ENCODE measurements around the gene DLGAP1.

Gene DLGAP1

GRCh38 chr18:4172196-4173100 lies 282.7 kb downstream of the DLGAP1 start:
- H3K18ac ChIP-seq (ENCODE audit: low read length), result no peak overlapping the region
- no peaks in the 10 kb centered on the region for H3K27me3 ChIP-seq (ENCODE audit: control insufficient read depth in 3 of 3, insufficient read depth in 3 of 3, low read depth in 1 of 3, low read length in 3 of 3)
- H3K4me2 ChIP-seq (ENCODE audit: insufficient read depth, low read length, poor library complexity, severe bottlenecking), result no peak overlapping the region
- no peak overlapping the region for H3K23ac ChIP-seq (ENCODE audit: low read depth, low read length, poor library complexity)
- H3K4me3 ChIP-seq (ENCODE audit: low read length in 2 of 2), result no peak overlapping the region
- no peak overlapping the region for H3K14ac ChIP-seq (ENCODE audit: low read length)
- no peak overlapping the region for H3K4ac ChIP-seq (ENCODE audit: low read length)
- WGBS, 2 donors (ENCODE audit: extremely low coverage in 2 of 2, insufficient read length in 2 of 2, insufficient replicate concordance in 1 of 2), result no CpG with 5 or more reads among the region's 6 CpGs
- H3K9ac ChIP-seq (ENCODE audit: low read depth, low read length, poor library complexity), result no peak overlapping the region
- no peak overlapping the region for H2BK5ac ChIP-seq (ENCODE audit: low read length)
- H2BK120ac ChIP-seq (ENCODE audit: low read depth, low read length), result no peak overlapping the region
- no peak for DNase-seq (ENCODE audit: low spot score)
- H4K8ac ChIP-seq (ENCODE audit: low read depth, low read length), result no peak overlapping the region
- no peak overlapping the region for H3K27ac ChIP-seq (replicated peaks; ENCODE audit: low read length)
- H3K36me3 ChIP-seq (replicated peaks in 1 of 2; ENCODE audit: control insufficient read depth in 2 of 2, insufficient read depth in 2 of 2, low read length in 2 of 2), result no peaks in the 10 kb centered on the region
- H3K4me1 ChIP-seq (ENCODE audit: control insufficient read depth in 2 of 2, insufficient read depth in 1 of 2, low read depth in 1 of 2, low read length in 2 of 2), result no peaks in the 10 kb centered on the region
- no peak overlapping the region for H2BK15ac ChIP-seq (ENCODE audit: low read length)
- H3K9me3 ChIP-seq (replicated peaks in 1 of 2; ENCODE audit: control insufficient read depth in 2 of 2, insufficient read depth in 1 of 2, low read depth in 1 of 2, low read length in 2 of 2), result no peaks in the 10 kb centered on the region
- H2BK12ac ChIP-seq (ENCODE audit: low read length), result no peak overlapping the region
- no peak overlapping the region for H4K91ac ChIP-seq (ENCODE audit: low read depth, low read length, poor library complexity)
- H2AK5ac ChIP-seq (ENCODE audit: low read depth, low read length), result no peak overlapping the region
- no peaks in the 10 kb centered on the region for H3K79me1 ChIP-seq (ENCODE audit: low read depth, low read length)
- H2AFZ ChIP-seq (ENCODE audit: low read length), result no peak overlapping the region

- H2AFZ ChIP-seq (ENCODE audit: low read length), result no peak overlapping the region
- no peak overlapping the region for H3K4me2 ChIP-seq (ENCODE audit: insufficient read depth, low read length, poor library complexity, severe bottlenecking)
- DNase-seq (ENCODE audit: low spot score), result peak; percentile 8
- H3K4me1 ChIP-seq (ENCODE audit: control insufficient read depth in 2 of 2, insufficient read depth in 1 of 2, low read depth in 1 of 2, low read length in 2 of 2), result peaks cover 0 to 5% of the 10 kb centered on the region in 2 donors
- H3K9me3 ChIP-seq (replicated peaks in 1 of 2; ENCODE audit: control insufficient read depth in 2 of 2, insufficient read depth in 1 of 2, low read depth in 1 of 2, low read length in 2 of 2), result peaks cover 0 to 2% of the 10 kb centered on the region in 2 donors
- no peaks in the 10 kb centered on the region for H3K36me3 ChIP-seq (replicated peaks in 1 of 2; ENCODE audit: control insufficient read depth in 2 of 2, insufficient read depth in 2 of 2, low read length in 2 of 2)
- H3K9ac ChIP-seq (ENCODE audit: low read depth, low read length, poor library complexity), result no peak overlapping the region
- no peak overlapping the region for H2BK5ac ChIP-seq (ENCODE audit: low read length)
- H2AK5ac ChIP-seq (ENCODE audit: low read depth, low read length), result no peak overlapping the region
- no peak overlapping the region for H2BK12ac ChIP-seq (ENCODE audit: low read length)
- H3K27ac ChIP-seq (replicated peaks; ENCODE audit: low read length), result no peak overlapping the region
- no peak overlapping the region for H4K8ac ChIP-seq (ENCODE audit: low read depth, low read length)
- no CpG with 5 or more reads among the region's 4 CpGs for WGBS, 2 donors (ENCODE audit: extremely low coverage in 2 of 2, insufficient read length in 2 of 2, insufficient replicate concordance in 1 of 2)
- no peak overlapping the region for H3K14ac ChIP-seq (ENCODE audit: low read length)
- no peak overlapping the region for H3K4me3 ChIP-seq (ENCODE audit: low read length in 2 of 2)
- no peaks in the 10 kb centered on the region for H3K27me3 ChIP-seq (ENCODE audit: control insufficient read depth in 3 of 3, insufficient read depth in 3 of 3, low read depth in 1 of 3, low read length in 3 of 3)
- no peak overlapping the region for H2BK120ac ChIP-seq (ENCODE audit: low read depth, low read length)
- no peak overlapping the region for H3K4ac ChIP-seq (ENCODE audit: low read length)
- H3K23ac ChIP-seq (ENCODE audit: low read depth, low read length, poor library complexity), result no peak overlapping the region
- no peak overlapping the region for H4K91ac ChIP-seq (ENCODE audit: low read depth, low read length, poor library complexity)
- H3K18ac ChIP-seq (ENCODE audit: low read length), result no peak overlapping the region
- no peak overlapping the region for H2BK15ac ChIP-seq (ENCODE audit: low read length)
- no peaks in the 10 kb centered on the region for H3K79me1 ChIP-seq (ENCODE audit: low read depth, low read length)
Measured at GRCh38 chr18:4157352-4157751, 297.8 kb downstream of the DLGAP1 start.

- no peak overlapping the region for H4K8ac ChIP-seq (ENCODE audit: low read depth, low read length)
- no peak overlapping the region for H2BK120ac ChIP-seq (ENCODE audit: low read depth, low read length)
- no peak overlapping the region for H2AK5ac ChIP-seq (ENCODE audit: low read depth, low read length)
- no peak overlapping the region for H2AFZ ChIP-seq (ENCODE audit: low read length)
- no peak overlapping the region for H3K14ac ChIP-seq (ENCODE audit: low read length)
- H3K27me3 ChIP-seq (ENCODE audit: control insufficient read depth in 3 of 3, insufficient read depth in 3 of 3, low read depth in 1 of 3, low read length in 3 of 3), result no peaks in the 10 kb centered on the region
- H3K23ac ChIP-seq (ENCODE audit: low read depth, low read length, poor library complexity), result no peak overlapping the region
- H3K9ac ChIP-seq (ENCODE audit: low read depth, low read length, poor library complexity), result no peak overlapping the region
- no peaks in the 10 kb centered on the region for H3K36me3 ChIP-seq (replicated peaks in 1 of 2; ENCODE audit: control insufficient read depth in 2 of 2, insufficient read depth in 2 of 2, low read length in 2 of 2)
- H2BK5ac ChIP-seq (ENCODE audit: low read length), result no peak overlapping the region
- H3K79me1 ChIP-seq (ENCODE audit: low read depth, low read length), result no peaks in the 10 kb centered on the region
- no peak for DNase-seq (ENCODE audit: low spot score)
- H3K27ac ChIP-seq (replicated peaks; ENCODE audit: low read length), result no peak overlapping the region
- no peak overlapping the region for H3K4ac ChIP-seq (ENCODE audit: low read length)
- peaks cover 0 to 3% of the 10 kb centered on the region in 2 donors for H3K4me1 ChIP-seq (ENCODE audit: control insufficient read depth in 2 of 2, insufficient read depth in 1 of 2, low read depth in 1 of 2, low read length in 2 of 2)
- H2BK12ac ChIP-seq (ENCODE audit: low read length), result no peak overlapping the region
- no peak overlapping the region for H3K18ac ChIP-seq (ENCODE audit: low read length)
- H3K9me3 ChIP-seq (replicated peaks in 1 of 2; ENCODE audit: control insufficient read depth in 2 of 2, insufficient read depth in 1 of 2, low read depth in 1 of 2, low read length in 2 of 2), result no peaks in the 10 kb centered on the region
- H3K4me2 ChIP-seq (ENCODE audit: insufficient read depth, low read length, poor library complexity, severe bottlenecking), result no peak overlapping the region
- no peak overlapping the region for H4K91ac ChIP-seq (ENCODE audit: low read depth, low read length, poor library complexity)
- no peak overlapping the region for H2BK15ac ChIP-seq (ENCODE audit: low read length)
- H3K4me3 ChIP-seq (ENCODE audit: low read length in 2 of 2), result no peak overlapping the region
- WGBS, 2 donors (ENCODE audit: extremely low coverage in 2 of 2, insufficient read length in 2 of 2, insufficient replicate concordance in 1 of 2), result no CpG with 5 or more reads among the region's 1 CpG
Measured at GRCh38 chr18:4146797-4147196, 308.3 kb downstream of the DLGAP1 start.

- Histone ChIP-seq H2AK5ac (ENCODE audit: low read depth, low read length) (no peak overlapping the region), H2BK5ac (ENCODE audit: low read length) (no peak overlapping the region), H3K14ac (ENCODE audit: low read length) (no peak overlapping the region), H3K79me1 (ENCODE audit: low read depth, low read length) (no peaks in the 10 kb centered on the region), H3K36me3 (replicated peaks in 1 of 2; ENCODE audit: control insufficient read depth in 2 of 2, insufficient read depth in 2 of 2, low read length in 2 of 2) (no peaks in the 10 kb centered on the region), H3K4ac (ENCODE audit: low read length) (no peak overlapping the region), H3K27ac (replicated peaks; ENCODE audit: low read length) (no peak overlapping the region), H2BK120ac (ENCODE audit: low read depth, low read length) (no peak overlapping the region), H3K9ac (ENCODE audit: low read depth, low read length, poor library complexity) (no peak overlapping the region), H2AFZ (ENCODE audit: low read length) (no peak overlapping the region), H3K4me3 (ENCODE audit: low read length in 2 of 2) (no peak overlapping the region), H2BK15ac (ENCODE audit: low read length) (no peak overlapping the region), H3K9me3 (replicated peaks in 1 of 2; ENCODE audit: control insufficient read depth in 2 of 2, insufficient read depth in 1 of 2, low read depth in 1 of 2, low read length in 2 of 2) (no peaks in the 10 kb centered on the region), H3K27me3 (ENCODE audit: control insufficient read depth in 3 of 3, insufficient read depth in 3 of 3, low read depth in 1 of 3, low read length in 3 of 3) (no peaks in the 10 kb centered on the region), H4K8ac (ENCODE audit: low read depth, low read length) (no peak overlapping the region), H3K4me2 (ENCODE audit: insufficient read depth, low read length, poor library complexity, severe bottlenecking) (no peak overlapping the region), H3K18ac (ENCODE audit: low read length) (no peak overlapping the region), H3K23ac (ENCODE audit: low read depth, low read length, poor library complexity) (no peak overlapping the region), H3K4me1 (ENCODE audit: control insufficient read depth in 2 of 2, insufficient read depth in 1 of 2, low read depth in 1 of 2, low read length in 2 of 2) (peaks cover 0 to 3% of the 10 kb centered on the region in 2 donors), H4K91ac (ENCODE audit: low read depth, low read length, poor library complexity) (no peak overlapping the region), H2BK12ac (ENCODE audit: low read length) (no peak overlapping the region)
- WGBS, 2 donors (ENCODE audit: extremely low coverage in 2 of 2, insufficient read length in 2 of 2, insufficient replicate concordance in 1 of 2), result no CpG with 5 or more reads among the region's 1 CpG
- no peak for DNase-seq (ENCODE audit: low spot score)
Measured at GRCh38 chr18:4144201-4144600, 310.9 kb downstream of the DLGAP1 start.

Data from neuronal stem cell (in vitro differentiated cells).